HG03469 (cell line): Measurements from ENCODE around the gene ZNF830.
"Not testable (repeated sequence)": the region's sequence is repeated elsewhere in the genome, so short reads cannot be mapped to it uniquely, and the experiment has no call there.

ENCODE experiments used
- ATAC-seq: cut with Tn5 transposase; IDR thresholded peaks from one replicate; pipeline ENCODE4 v1.9.1; 2021; ENCODE audit warnings: mild to moderate bottlenecking, moderate library complexity, moderate number of reproducible peaks; ENCODE audit not compliant: unreplicated experiment

The ZNF830 gene

DNA sequence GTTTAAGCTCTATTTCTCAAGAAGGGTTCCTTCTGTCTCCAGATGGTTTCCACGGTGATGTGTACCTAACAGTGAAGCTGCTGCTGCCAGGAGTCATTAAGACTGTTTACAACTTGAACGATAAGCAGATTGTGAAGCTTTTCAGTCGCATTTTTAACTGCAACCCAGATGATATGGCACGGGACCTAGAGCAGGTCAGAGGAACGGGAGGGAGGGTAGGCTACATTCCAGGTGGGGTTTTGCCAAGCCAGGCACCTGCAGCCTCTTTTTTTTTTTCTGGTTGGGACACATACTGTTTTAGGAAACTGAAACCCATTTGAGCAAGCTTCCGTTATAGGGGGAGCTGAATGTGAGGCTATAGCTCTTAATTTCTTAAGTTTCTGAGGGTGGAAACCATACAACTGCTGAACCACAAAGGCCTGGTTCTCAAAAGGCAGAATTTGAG, 29.6 kb downstream of the ZNF830 start:
- ATAC-seq, result no peak

GRCh38 chr17:34991606-34992005, 30.3 kb downstream of the ZNF830 start:
- ATAC-seq, result no peak

GRCh38 chr17:34993031-34993430, 31.7 kb downstream of the ZNF830 start:
- no peak for ATAC-seq

GRCh38 chr17:34996422-34997285, 35.3 kb downstream of the ZNF830 start:
- no peak for ATAC-seq

- no peak for ATAC-seq
These were observed 36.1 kb downstream of the ZNF830 start for GRCh38 chr17:34997355-34997862.

GRCh38 chr17:34998205-34998604, 36.9 kb downstream of the ZNF830 start:
- no peak for ATAC-seq

DNA sequence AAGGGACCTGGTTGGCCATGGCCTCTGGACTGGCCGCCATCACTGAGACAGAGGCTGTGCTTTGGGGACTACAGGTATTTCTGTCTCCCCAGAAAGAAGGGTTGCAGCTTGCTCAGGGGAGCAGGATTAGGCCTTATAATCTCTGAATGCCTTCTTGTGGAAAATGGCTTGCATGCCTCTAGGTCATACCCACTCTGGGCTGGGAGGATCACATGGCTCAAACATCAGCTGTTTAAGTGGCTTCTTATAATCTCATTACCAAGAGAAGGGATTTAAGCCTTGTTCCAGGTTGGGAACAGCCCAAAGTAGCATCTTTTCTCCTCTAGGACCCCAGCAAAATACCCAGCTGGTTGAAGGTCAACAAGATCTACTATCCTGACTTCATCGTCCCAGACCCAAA, 38.1 kb downstream of the ZNF830 start:
- ATAC-seq, result no peak

GRCh38 chr17:35000965-35001364, 39.6 kb downstream of the ZNF830 start:
- not testable (repeated sequence) for ATAC-seq

- no peak for ATAC-seq
These were observed 40.2 kb downstream of the ZNF830 start for GRCh38 chr17:35001549-35001948.

DNA sequence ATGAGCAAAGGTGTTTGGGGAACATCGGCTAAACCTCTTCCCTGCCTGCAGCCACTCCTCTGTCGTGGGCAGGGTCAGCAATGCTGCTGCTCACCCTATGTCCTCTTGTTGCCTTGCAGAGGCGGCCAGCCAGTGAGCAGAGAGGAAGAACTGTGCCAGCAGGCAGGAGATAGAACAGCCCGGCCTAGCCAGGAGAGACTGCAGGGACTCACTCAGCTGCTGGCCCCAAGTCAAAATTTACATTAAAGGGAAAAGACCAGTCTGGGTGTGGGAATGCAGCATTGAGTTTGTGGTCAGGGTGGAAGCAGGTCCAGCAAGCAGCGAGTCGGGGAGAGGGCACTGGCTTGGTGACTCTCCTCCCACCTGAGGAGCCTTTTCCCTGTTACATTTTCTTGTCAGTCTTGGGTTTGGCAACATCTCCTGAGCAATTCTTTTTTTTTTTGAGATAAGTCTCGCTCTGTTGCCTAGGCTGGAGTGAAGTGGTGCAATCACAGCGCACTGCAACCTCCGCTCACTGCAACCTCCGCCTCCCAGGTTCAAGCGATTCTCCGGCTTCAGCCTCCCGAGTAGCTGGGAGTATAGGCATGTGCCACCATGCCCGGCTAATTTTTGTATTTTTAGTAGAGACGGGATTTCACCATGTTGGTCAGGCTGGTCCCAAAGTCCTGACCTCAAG, 41.7 kb downstream of the ZNF830 start:
- no peak for ATAC-seq

- no peak for ATAC-seq
These were observed 42.4 kb downstream of the ZNF830 start for GRCh38 chr17:35003778-35004177.

DNA sequence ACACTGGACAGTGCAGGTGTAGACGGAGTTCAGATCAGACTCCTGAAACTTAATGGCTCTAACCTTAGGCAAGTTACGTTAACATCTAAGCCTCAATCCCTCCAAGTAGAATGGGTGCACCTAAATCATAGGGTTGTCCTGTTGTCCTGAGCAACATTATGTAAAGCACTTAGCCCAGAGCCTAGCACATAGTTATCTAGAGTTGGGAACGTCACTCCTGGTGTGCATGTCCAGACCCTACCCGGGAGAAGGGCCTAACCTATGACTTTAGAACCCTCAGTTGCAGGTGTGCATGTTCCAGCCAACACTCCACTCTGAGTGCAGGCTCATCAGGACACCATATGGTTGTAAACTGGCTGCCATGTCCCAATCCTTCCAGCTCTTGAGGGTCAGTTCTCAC, 45.0 kb downstream of the ZNF830 start:
- no peak for ATAC-seq

DNA sequence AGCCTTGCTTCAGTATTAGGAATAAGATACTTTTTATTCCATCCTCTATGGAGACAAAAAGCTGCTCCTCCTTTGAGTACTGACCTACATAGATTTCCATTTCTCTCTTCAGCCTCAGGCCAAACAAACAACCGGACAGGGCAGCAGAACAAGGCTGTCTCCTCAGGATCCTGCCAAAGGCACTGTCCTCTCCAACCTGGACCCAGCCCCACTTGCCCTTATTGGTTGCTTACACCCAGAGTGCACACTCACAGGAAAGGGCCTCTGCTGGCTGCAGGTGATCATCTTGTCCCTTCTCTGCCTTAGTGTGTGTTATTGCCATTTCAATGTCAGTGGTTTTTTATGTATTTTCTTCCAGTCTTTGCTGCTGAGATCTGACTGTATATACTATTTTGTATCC, 45.6 kb downstream of the ZNF830 start:
- no peak for ATAC-seq

- no peak for ATAC-seq
These were observed 48.8 kb downstream of the ZNF830 start for GRCh38 chr17:35010093-35010492.

DNA sequence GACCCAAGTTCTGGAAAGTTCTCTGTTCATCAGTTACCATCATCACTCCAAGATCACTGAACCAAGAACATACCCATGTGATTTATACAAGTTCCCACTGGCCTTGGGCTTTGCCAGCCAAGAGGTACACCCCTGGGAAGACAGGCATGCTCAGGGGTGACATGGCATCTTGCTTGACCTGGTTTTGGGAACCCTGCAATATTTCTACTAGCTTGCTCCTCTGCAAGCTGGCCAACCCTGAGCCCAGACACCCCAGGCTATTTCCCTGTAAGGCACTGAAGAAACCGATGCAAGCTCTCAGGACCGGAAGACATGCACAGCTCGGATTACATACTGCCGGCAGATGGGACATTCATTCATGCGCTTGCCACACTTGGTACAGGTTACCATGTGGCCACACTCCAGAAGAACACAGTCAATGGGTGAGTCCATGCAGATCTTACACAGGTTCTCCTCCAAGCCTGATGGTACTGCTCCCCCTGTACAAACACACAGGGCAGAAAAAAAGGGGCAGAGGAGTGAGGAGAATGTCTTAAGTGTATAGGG, 50.4 kb downstream of the ZNF830 start:
- ATAC-seq, result no peak
